HepG2 (cell line): ENCODE results near the gene C5. TPM values are rescaled to one million over a fixed set of nuclear protein-coding genes. Genes with fewer than 3 reads are reported as not detected.

Source experiments
- ATAC-seq: fragments of 200-7000 bp; cut with Tn5 transposase; 3 replicates; pipeline ENCODE4 v1.9.1; 2020; ENCODE audit warnings: mild to moderate bottlenecking, moderate library complexity
- BruUV-seq: library from RNA; stranded (reverse); fragments of 400-500 nt; replicated peaks from 2 replicates; lab custom pipeline; 2021; lab: Mats Ljungman, UMichigan
- CTCF ChIA-PET: fragments of 300-600 bp; formaldehyde crosslinking; extraction: SDS; loops from one replicate; lab custom pipeline; 2021; ENCODE audit warnings: low total read pairs, inconsistent platforms, low intra/inter-chr PET ratio; lab: Yijun Ruan, JAX
- POLR2A ChIA-PET: fragments of 350-600 bp; sonication (Branson Sonifier 250); formaldehyde crosslinking; loops from one replicate; lab custom pipeline; 2020; ENCODE audit warnings: antibody characterized with exemption, inconsistent platforms; lab: Yijun Ruan, JAX
- DNase-seq: peaks from one replicate; pipeline ENCODE4 v3.0.0-alpha.2; 2015; ENCODE audit warnings: low spot score
- FAIRE-seq: peaks from 3 replicates; lab custom pipeline; 2011; peaks lifted over from hg19 to GRCh38; lab: Jason Lieb, UNC
- H2AFZ ChIP-seq: one replicate; pipeline ENCODE4 v1.6.1; 2011; ENCODE audit warnings: low read length, inconsistent platforms
- H3K27ac ChIP-seq: fragments of 300-600 bp; 3 replicates; pipeline ENCODE4 v1.8.0; 2011; ENCODE audit warnings: mixed run types, mild to moderate bottlenecking, mixed read lengths, low read length, inconsistent platforms; ENCODE audit not compliant: insufficient read depth; ENCODE audit errors: extremely low read length
- H3K27me3 ChIP-seq, 2 experiments: fragments of 200-600 bp in 1 of 2; 2 replicates in 1 of 2; 3 replicates in 1 of 2; pipeline versions ENCODE4 v1.6.0 to v1.8.0; 2011; ENCODE audit warnings: low read length in 2 of 2, mild to moderate bottlenecking in 2 of 2, moderate library complexity in 2 of 2, inconsistent platforms in 1 of 2; ENCODE audit not compliant: insufficient read depth in 2 of 2, control insufficient read depth in 1 of 2
- H3K36me3 ChIP-seq, 2 experiments: fragments of 200-600 bp in 1 of 2; replicated peaks in 1 of 2; 2 replicates in 1 of 2; 3 replicates in 1 of 2; pipeline versions ENCODE4 v1.5.1 to v1.8.0; 2011; ENCODE audit warnings: low read length in 2 of 2, inconsistent platforms in 1 of 2; ENCODE audit not compliant: insufficient read depth in 2 of 2, control insufficient read depth in 1 of 2
- H3K4me1 ChIP-seq: 2 replicates; pipeline ENCODE4 v1.5.1; 2012; ENCODE audit warnings: low read length, inconsistent platforms; ENCODE audit not compliant: insufficient read depth
- H3K4me2 ChIP-seq: 2 replicates; pipeline ENCODE4 v1.6.0; 2011; ENCODE audit warnings: low read depth, low read length, inconsistent platforms
- H3K4me3 ChIP-seq, 3 experiments: fragments of 200-600 bp in 1 of 3; sonication (generic), shearing (Covaris generic) in 1 of 3; replicated peaks in 1 of 3; 2 replicates each; pipeline ENCODE4 v1.5.1; 2011 to 2016; ENCODE audit warnings: low read length in 3 of 3, inconsistent platforms in 2 of 3, low read depth in 2 of 3, mild to moderate bottlenecking in 2 of 3, control low read depth in 1 of 3, mixed read lengths in 1 of 3; ENCODE audit not compliant: insufficient read depth in 1 of 3
- H3K79me2 ChIP-seq: one replicate; pipeline ENCODE4 v1.6.1; 2011; ENCODE audit warnings: low read length, inconsistent platforms; ENCODE audit not compliant: insufficient read depth
- H3K9ac ChIP-seq: 2 replicates; pipeline ENCODE4 v1.6.0; 2011; ENCODE audit warnings: mild to moderate bottlenecking, low read depth, low read length, inconsistent platforms; ENCODE audit not compliant: insufficient read depth
- H3K9me3 ChIP-seq: 2 replicates; pipeline ENCODE4 v1.5.1; 2012; ENCODE audit warnings: mild to moderate bottlenecking, low read length
- H4K20me1 ChIP-seq: 2 replicates; pipeline ENCODE4 v1.6.0; 2011; ENCODE audit warnings: inconsistent platforms, mild to moderate bottlenecking, low read length, moderate library complexity; ENCODE audit not compliant: insufficient read depth
- CEBPB ChIP-seq: IDR thresholded peaks from 2 replicates; pipeline ENCODE4 v1.6.1; 2011; ENCODE audit warnings: low read depth, low read length, improper control_type of control experiment, borderline replicate concordance
- CEBPG ChIP-seq: IDR thresholded peaks from 2 replicates; pipeline ENCODE4 v1.6.1; 2016
- CENPT ChIP-seq: sonication (generic); formaldehyde crosslinking; IDR thresholded peaks from 2 replicates; pipeline ENCODE4 v1.8.0; 2022; ENCODE audit warnings: low read depth, mild to moderate bottlenecking, moderate library complexity, missing genetic modification reagents
- EEA1 ChIP-seq: sonication (generic); formaldehyde crosslinking; IDR thresholded peaks from 2 replicates; pipeline ENCODE4 v1.5.1; 2020; ENCODE audit warnings: mild to moderate bottlenecking, missing genetic modification reagents, borderline replicate concordance
- MED8 ChIP-seq: sonication (generic); formaldehyde crosslinking; IDR thresholded peaks from 2 replicates; pipeline ENCODE4 v1.8.1; 2023; ENCODE audit warnings: mild to moderate bottlenecking, missing genetic modification reagents; ENCODE audit not compliant: insufficient replicate concordance
- PHB2 ChIP-seq: fragments of 450-650 bp; IDR thresholded peaks from 2 replicates; pipeline ENCODE4 v1.6.1; 2018; ENCODE audit not compliant: partially characterized antibody
- SP1 ChIP-seq, 2 experiments: fragments of 450-650 bp in 1 of 2; sonication (generic) in 1 of 2; formaldehyde crosslinking in 1 of 2; IDR thresholded peaks; 2 replicates each; pipeline versions ENCODE4 v1.4.0 to v1.6.1; 2016 to 2020; ENCODE audit warnings: missing genetic modification reagents in 1 of 2
- SUZ12 ChIP-seq: fragments of 150-350 bp; IDR thresholded peaks from 2 replicates; pipeline ENCODE4 v1.6.1; 2014; ENCODE audit warnings: low read depth, low read length
- TIGD3 ChIP-seq: sonication (generic); formaldehyde crosslinking; IDR thresholded peaks from 2 replicates; pipeline ENCODE4 v1.5.1; 2020; ENCODE audit warnings: mild to moderate bottlenecking, missing genetic modification reagents, borderline replicate concordance
- ZNF17 ChIP-seq: sonication (generic); formaldehyde crosslinking; IDR thresholded peaks from 2 replicates; pipeline ENCODE4 v1.5.0; 2020; ENCODE audit warnings: mild to moderate bottlenecking, missing genetic modification reagents
- ZNF18 ChIP-seq: sonication (generic); formaldehyde crosslinking; IDR thresholded peaks from 2 replicates; pipeline ENCODE4 v1.8.0; 2022; ENCODE audit warnings: mild to moderate bottlenecking, missing genetic modification reagents; ENCODE audit not compliant: insufficient replicate concordance
- ZNF225 ChIP-seq: sonication (generic); formaldehyde crosslinking; IDR thresholded peaks from 2 replicates; pipeline ENCODE4 v1.4.0; 2020; ENCODE audit warnings: mild to moderate bottlenecking, missing genetic modification reagents
- ZNF337 ChIP-seq: sonication (generic); formaldehyde crosslinking; IDR thresholded peaks from 2 replicates; pipeline ENCODE4 v1.5.1; 2020; ENCODE audit warnings: missing genetic modification reagents, low read depth, mild to moderate bottlenecking, borderline replicate concordance
- WGBS: methylation state at CpG from one replicate; pipeline ENCODE4 v1.1.6; 2017; ENCODE audit warnings: low lambda C conversion rate; 5-methylcytosine and 5-hydroxymethylcytosine counted together
- in situ Hi-C: cut with HindIII; loops from 2 replicates; pipeline ENCODE4 v1.10.0; 2017; ENCODE audit warnings: low pct_unique_long_range_greater_than_20kb; ENCODE audit not compliant: extremely low pct_ligation_motif_present
- intact Hi-C: fragments of 100-400 bp; cut with micrococcal nuclease; formaldehyde crosslinking; loops from one replicate; pipeline ENCODE4 v1.10.0; 2022; ENCODE audit not compliant: unreplicated experiment
- polyA plus RNA-seq, 8 experiments: library from polyadenylated mRNA; depleted of rRNA in 3 of 8; stranded (reverse) in 7 of 8; unstranded in 1 of 8; fragments of >200 nt; fragmentation: Illumina TruSeq in 4 of 8; extraction: Trizol in 4 of 8; gene quantifications; 2 replicates each; pipeline versions ENCODE4 v1.2.1 to v1.2.3, GENCODE V29; 2011 to 2016; ENCODE audit warnings: low read depth in 4 of 8, missing spikeins in 1 of 8, mixed read lengths in 1 of 8; ENCODE audit not compliant: insufficient read depth in 1 of 8
- total RNA-seq, 5 experiments: library from RNA; depleted of rRNA; stranded (reverse); fragments of >200 nt; fragmentation: Illumina TruSeq; extraction: Trizol; gene quantifications; 2 replicates each; pipeline ENCODE4 v1.2.3, GENCODE V29; 2016; ENCODE audit warnings: low read depth in 1 of 5

C5 gene
- total and polyA plus RNA-seq, 2 of the 13 experiments (the other 11 are each of a cell fraction or from before 2014, with no cell fraction given) = 57.6 to 192 TPM

- H3K4me3 ChIP-seq = no peak overlapping the region
- ChIA-PET CTCF (no interaction called here), POLR2A (no interaction called here)
- H4K20me1 ChIP-seq = no peaks in the 10 kb centered on the region
- no peak overlapping the region for H3K9ac ChIP-seq
- peaks cover 24% of the 10 kb centered on the region for H3K4me1 ChIP-seq
- in situ Hi-C loops = no loop called here
- FAIRE-seq (no peak), ATAC-seq (no peak), DNase-seq (no peak)
- BruUV-seq = no TSS peak
- no peaks in the 10 kb centered on the region for H3K79me2 ChIP-seq
- no peak overlapping the region for H3K4me2 ChIP-seq
- no peaks in the 10 kb centered on the region for H3K27me3 ChIP-seq
- 89% methylated on average over 16 of the region's 16 CpGs for WGBS
- TF ChIP-seq CEBPG (CRISPR knock-in tag) (peak; percentile 23; the same call in 1 of the 2 replicates), CEBPB (peak; percentile 84; the same call in 1 of the 2 replicates), ZNF225 (CRISPR knock-in tag) (no peak), ZNF18 (CRISPR knock-in tag) (no peak), PHB2 (no peak)
- no peak overlapping the region for H2AFZ ChIP-seq
- no peak overlapping the region for H3K27ac ChIP-seq
- H3K9me3 ChIP-seq = peaks cover 12% of the 10 kb centered on the region; the same call in 1 of the 2 replicates
- intact Hi-C loops = no loop called here
- H3K36me3 ChIP-seq = no peaks in the 10 kb centered on the region
Observed at GRCh38 chr9:121071756-121072421, 21.8 kb upstream of the C5 start.

- Histone ChIP-seq H3K36me3 (no peaks in the 10 kb centered on the region), H3K4me3 (no peak overlapping the region), H2AFZ (no peak overlapping the region), H3K9me3 (peaks cover 12% of the 10 kb centered on the region; the same call in 1 of the 2 replicates), H3K4me2 (no peak overlapping the region), H3K9ac (no peak overlapping the region), H3K79me2 (no peaks in the 10 kb centered on the region), H3K27ac (no peak overlapping the region), H4K20me1 (no peaks in the 10 kb centered on the region), H3K27me3 (no peaks in the 10 kb centered on the region), H3K4me1 (peaks cover 24% of the 10 kb centered on the region)
- WGBS = 95% methylated on average over 2 of the region's 2 CpGs
- CTCF ChIA-PET = no interaction called here
- in situ Hi-C loops = no loop called here
- POLR2A ChIA-PET = no interaction called here
- ATAC-seq (no peak), DNase-seq (no peak), FAIRE-seq (no peak)
- TF ChIP-seq ZNF17 (CRISPR knock-in tag) (no peak), CENPT (CRISPR knock-in tag) (no peak), SUZ12 (no peak), EEA1 (CRISPR knock-in tag) (no peak), SP1 (IDR thresholded peaks at IDR 0.05) (no peak), SP1 (CRISPR knock-in tag; IDR thresholded peaks at IDR 0.05) (no peak), ZNF337 (no peak), TIGD3 (CRISPR knock-in tag) (no peak), MED8 (no peak)
- intact Hi-C loops = no loop called here
- no TSS peak for BruUV-seq
Observed at GRCh38 chr9:121071370-121071755, 21.3 kb upstream of the C5 start.
